Immature natural killer cell (primary cell): ENCODE measurements around the gene FCHO1. TPM values are rescaled to one million over a fixed set of nuclear protein-coding genes. Genes with fewer than 3 reads are reported as not detected.
"Not testable (repeated sequence)": the region's sequence is repeated elsewhere in the genome, so short reads cannot be mapped to it uniquely, and the experiment has no call there.

Experiments used
- DNase-seq, 3 donors: peaks; one replicate each; pipeline ENCODE4 v3.0.0; 2022; ENCODE audit warnings: mixed read lengths in 1 of 3
- H3K27ac Mint-ChIP-seq, 6 donors: one replicate each; pipeline ENCODE4 v1.8.0; 2020; ENCODE audit warnings: mixed read lengths in 6 of 6, mild to moderate bottlenecking in 5 of 6, inconsistent platforms in 4 of 6, moderate library complexity in 3 of 6
- H3K27me3 Mint-ChIP-seq, 3 donors: one replicate each; pipeline ENCODE4 v1.8.0; 2020 to 2021; ENCODE audit warnings: low read depth in 3 of 3, mild to moderate bottlenecking in 3 of 3, mixed read lengths in 3 of 3, moderate library complexity in 3 of 3, inconsistent platforms in 1 of 3
- H3K36me3 Mint-ChIP-seq, 3 donors: one replicate each; pipeline ENCODE4 v1.8.0; 2020; ENCODE audit warnings: mixed read lengths in 3 of 3, inconsistent platforms in 2 of 3, mild to moderate bottlenecking in 2 of 3
- H3K4me1 Mint-ChIP-seq, 2 donors: one replicate each; pipeline ENCODE4 v1.8.0; 2020; ENCODE audit warnings: inconsistent platforms in 2 of 2, mild to moderate bottlenecking in 2 of 2, mixed read lengths in 2 of 2, moderate library complexity in 1 of 2
- H3K4me3 Mint-ChIP-seq, 5 donors: one replicate each; pipeline ENCODE4 v1.8.0; 2020; ENCODE audit warnings: mild to moderate bottlenecking in 5 of 5, mixed read lengths in 5 of 5, inconsistent platforms in 3 of 5, moderate library complexity in 3 of 5
- H3K9me3 Mint-ChIP-seq, 6 donors: one replicate each; pipeline ENCODE4 v1.8.0; 2020; ENCODE audit warnings: mild to moderate bottlenecking in 6 of 6, mixed read lengths in 6 of 6, inconsistent platforms in 4 of 6, moderate library complexity in 3 of 6
- polyA plus RNA-seq, 3 donors: library from polyadenylated mRNA; unstranded; fragments of 300-500 nt; fragmentation: Illumina TruSeq; gene quantifications; one replicate each; pipeline ENCODE4 v1.2.3, GENCODE V29; 2021

FCHO1 gene
- polyA plus RNA-seq, 3 donors from 2014 or later = 2.0 to 27.0 (median 6.7) TPM

DNA sequence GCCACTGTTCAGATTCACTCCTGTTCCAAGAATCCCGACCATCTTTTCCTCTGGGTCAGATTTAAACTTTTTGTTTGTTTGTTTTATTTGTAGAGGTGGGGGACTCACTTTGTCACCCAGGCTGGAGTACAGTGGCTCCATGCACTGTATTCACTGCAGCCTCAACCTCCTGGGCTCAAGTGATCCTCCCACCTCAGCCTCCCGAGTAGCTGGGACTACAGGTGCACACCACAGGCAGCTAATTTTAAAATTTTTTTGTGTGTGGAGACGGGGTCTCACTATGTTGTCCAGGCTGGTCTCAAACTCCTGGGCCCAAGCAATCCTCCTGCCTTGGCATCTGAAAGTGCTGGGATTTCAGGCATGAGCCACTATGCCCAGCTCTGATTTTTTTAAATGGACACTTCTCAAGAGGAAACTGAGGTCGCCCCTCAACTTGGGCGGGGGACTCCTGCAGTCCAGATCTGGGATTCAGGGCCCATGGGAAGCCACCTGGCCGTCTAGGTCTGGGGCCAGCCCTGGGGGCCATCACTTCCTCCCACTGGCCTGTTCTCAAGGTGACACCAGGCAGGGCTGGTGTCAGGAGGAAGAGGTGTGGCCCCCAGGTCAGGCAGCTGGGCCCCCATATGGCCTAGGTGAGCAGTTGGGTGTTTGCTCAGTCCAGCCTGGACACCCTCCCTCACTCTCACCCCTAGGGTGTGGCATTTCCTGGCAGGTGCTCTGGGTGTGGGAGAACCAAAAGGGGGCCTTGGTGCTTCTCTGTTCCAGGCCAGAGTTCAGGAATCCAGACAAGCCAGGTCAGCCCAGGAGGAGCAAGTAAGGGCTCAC is 44.9 kb downstream of the FCHO1 start:
- Mint-ChIP-seq H3K36me3 (no peaks in the 10 kb centered on the region), H3K27ac (no peak overlapping the region), H3K27me3 (peaks cover 10 to 14% (median 10%) of the 10 kb centered on the region in 3 donors), H3K4me1 (peaks cover 4 to 6% of the 10 kb centered on the region in 2 donors), H3K9me3 (no peaks in the 10 kb centered on the region), H3K4me3 (peak overlapping the region in 1 of 5 donors; percentile 30)
- no peak for DNase-seq

DNA sequence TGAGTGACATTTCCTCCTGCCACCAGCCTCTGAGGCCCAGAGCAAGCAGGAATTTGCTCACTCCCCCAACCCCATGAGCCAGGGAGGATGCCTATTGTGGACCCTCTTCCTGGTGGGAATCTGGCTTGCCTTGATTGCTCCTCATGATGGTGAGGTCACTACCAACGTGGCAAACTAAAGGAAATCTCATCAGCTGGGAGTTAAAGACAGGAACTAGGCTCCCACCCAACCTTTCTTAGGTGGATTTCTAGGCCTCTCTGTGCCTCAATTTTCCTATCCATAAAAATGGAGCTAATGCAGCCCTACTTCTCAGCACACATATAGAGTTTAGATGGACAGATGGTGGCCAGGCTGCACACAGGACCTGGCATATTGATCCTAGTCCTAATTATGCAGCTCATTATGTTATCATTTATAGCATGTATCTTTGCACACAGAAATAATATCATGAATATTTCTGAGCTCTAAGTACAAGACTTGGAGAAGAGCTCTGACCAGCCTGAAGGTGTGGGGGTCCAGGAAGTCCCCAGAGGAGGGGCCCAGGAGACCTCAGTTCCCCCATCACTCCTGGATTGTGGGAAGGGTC is 45.7 kb downstream of the FCHO1 start:
- no peak for DNase-seq
- Mint-ChIP-seq H3K27me3 (peaks cover 10 to 14% (median 10%) of the 10 kb centered on the region in 3 donors), H3K4me3 (no peak overlapping the region), H3K27ac (no peak overlapping the region), H3K36me3 (no peaks in the 10 kb centered on the region), H3K9me3 (no peaks in the 10 kb centered on the region), H3K4me1 (peaks cover under 1 to 1% of the 10 kb centered on the region in 2 donors)

- Mint-ChIP-seq H3K27ac (no peak overlapping the region), H3K27me3 (peaks cover 10 to 14% (median 12%) of the 10 kb centered on the region in 3 donors)
Measured at GRCh38 chr19:17797424-17798201, 46.3 kb downstream of the FCHO1 start.

DNA sequence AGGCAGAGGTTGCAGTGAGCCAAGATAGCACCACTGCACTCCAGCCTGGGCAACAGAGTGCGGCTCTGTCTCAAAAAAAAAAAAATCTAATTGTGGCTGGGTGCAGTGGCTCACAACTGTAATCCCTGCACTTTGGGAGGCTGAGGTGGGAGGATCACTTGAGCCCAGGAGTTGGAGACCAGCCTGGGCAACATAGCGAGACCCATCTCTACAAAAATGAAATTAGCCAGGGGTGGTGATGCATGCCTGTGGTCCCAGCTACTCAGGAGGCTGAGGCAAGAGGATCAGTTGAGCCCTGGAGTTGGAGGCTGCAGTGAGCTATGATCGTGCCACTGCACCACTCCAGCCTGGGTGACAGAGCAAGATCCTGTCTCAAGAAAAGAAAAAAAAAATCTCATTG is 47.3 kb downstream of the FCHO1 start:
- H3K27me3 Mint-ChIP-seq = peaks cover 9 to 15% (median 14%) of the 10 kb centered on the region in 3 donors
- not testable (repeated sequence) for H3K9me3 Mint-ChIP-seq, H3K27ac Mint-ChIP-seq, H3K36me3 Mint-ChIP-seq, DNase-seq, H3K4me3 Mint-ChIP-seq
- H3K4me1 Mint-ChIP-seq = peaks cover 13 to 14% of the 10 kb centered on the region in 2 donors

More at GRCh38 chr19:17797424-17798201, 46.3 kb downstream of the FCHO1 start:
- no peak for DNase-seq
- peaks cover 6% of the 10 kb centered on the region in 2 donors for H3K4me1 Mint-ChIP-seq
- no peak overlapping the region for H3K4me3 Mint-ChIP-seq
- H3K36me3 Mint-ChIP-seq = no peaks in the 10 kb centered on the region
- no peaks in the 10 kb centered on the region for H3K9me3 Mint-ChIP-seq

DNA sequence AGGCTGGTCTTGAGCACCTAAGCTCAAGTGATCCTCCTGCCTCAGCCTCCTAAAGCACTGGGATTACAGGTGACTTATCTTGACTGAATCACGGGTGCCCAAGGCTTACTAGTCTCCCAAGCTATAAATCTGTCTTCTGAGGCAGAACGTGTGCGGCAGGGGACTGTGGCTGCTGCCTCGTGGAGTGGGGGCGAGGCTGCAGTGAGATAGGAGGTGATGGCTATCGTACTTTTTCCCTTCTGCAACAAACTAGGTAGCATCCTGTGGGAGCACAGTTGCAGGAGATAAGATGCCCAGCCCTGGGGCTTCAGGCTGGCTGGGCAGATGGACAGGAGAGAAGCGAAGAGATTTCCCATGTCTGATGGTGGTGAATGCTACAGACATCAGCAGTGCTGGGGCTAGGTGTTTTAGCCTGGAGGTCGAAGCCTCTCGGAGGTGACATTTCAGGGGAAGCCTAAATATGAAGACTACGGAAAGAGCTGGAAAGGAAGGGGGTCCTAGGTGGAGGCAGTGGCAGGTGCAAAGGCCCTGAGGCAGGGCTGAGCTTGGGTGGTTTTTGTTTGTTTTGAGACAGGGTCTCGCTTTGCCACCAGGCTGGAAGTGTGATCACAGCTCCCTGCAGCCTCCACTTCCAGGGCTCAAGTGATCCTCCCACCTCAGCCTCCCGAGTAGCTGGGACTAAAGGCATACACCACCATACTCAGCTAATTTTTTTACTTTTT is 51.0 kb downstream of the FCHO1 start:
- Mint-ChIP-seq H3K36me3 (no peaks in the 10 kb centered on the region), H3K27ac (peak overlapping the region in 1 of 6 donors; percentile 45), H3K4me1 (peaks cover 13 to 14% of the 10 kb centered on the region in 2 donors), H3K27me3 (peaks cover 0 to 7% (median 2%) of the 10 kb centered on the region in 3 donors), H3K4me3 (peak overlapping the region in 3 of 5 donors; percentile 19 to 52 (median 34)), H3K9me3 (no peaks in the 10 kb centered on the region)
- no peak for DNase-seq

DNA sequence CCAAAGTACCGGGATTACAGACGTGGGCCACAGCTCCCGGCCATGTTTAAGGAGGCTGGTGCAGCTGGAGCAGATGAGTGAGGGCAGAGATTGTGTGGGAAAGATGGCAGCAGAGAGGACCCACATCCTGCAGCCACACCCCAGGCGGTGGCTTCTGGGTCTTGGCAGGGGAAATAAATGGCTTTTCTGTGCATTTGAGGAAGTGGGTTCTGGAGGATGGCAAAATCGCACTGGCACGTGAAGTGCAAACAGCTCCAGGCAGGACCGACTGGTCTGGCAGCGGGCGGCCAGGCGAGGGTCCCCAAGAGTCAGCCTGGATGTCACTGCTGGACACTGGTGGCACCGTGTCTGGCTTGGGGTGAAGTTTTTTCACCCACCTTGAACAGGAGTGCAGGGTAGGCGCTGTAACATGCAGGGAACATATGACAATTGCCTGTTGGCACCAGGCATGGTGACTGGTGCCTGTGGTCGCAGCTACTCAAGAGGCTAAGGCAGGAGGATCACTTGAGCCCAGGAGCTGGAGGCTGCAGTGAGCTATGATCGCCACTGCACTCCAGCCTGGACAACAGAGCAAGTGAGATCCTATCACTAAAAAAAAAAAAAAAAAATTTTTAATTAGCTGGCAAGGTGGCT is 52.1 kb downstream of the FCHO1 start:
- Mint-ChIP-seq H3K36me3 (no peaks in the 10 kb centered on the region), H3K9me3 (no peaks in the 10 kb centered on the region), H3K27ac (peak overlapping the region in 3 of 6 donors; percentile 12 to 62 (median 49)), H3K4me1 (peaks cover 14 to 15% of the 10 kb centered on the region in 2 donors), H3K27me3 (peaks cover 2 to 7% (median 2%) of the 10 kb centered on the region in 3 donors), H3K4me3 (peak overlapping the region; percentile 25 to 73 (median 58))
- no peak for DNase-seq

GRCh38 chr19:17805427-17805826 is 54.1 kb downstream of the FCHO1 start:
- Mint-ChIP-seq H3K27ac (peak overlapping the region in 3 of 6 donors; percentile 15 to 35 (median 17)), H3K9me3 (no peaks in the 10 kb centered on the region), H3K36me3 (no peaks in the 10 kb centered on the region), H3K4me3 (no peak overlapping the region), H3K4me1 (peaks cover 14 to 15% of the 10 kb centered on the region in 2 donors), H3K27me3 (peaks cover 2 to 7% (median 2%) of the 10 kb centered on the region in 3 donors)
- DNase-seq = no peak

DNA sequence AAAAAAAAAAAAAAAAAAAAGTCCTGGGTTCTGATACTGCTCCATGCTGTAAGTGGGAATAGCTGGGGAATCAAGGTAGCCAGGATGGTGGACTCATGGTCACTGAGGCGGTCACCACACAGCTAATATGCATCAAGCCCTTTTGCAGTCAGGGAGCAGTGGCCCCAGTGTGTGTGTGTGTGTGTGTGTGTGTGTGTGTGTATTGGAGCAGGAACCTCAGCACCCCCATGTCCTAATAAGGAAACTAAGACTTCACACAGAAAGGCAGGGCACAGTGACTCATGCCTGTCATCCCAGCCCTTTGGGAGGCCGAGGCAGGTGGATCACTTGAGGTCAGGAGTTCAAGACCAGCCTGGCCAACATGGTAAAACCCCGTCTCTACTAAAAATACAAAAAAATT is 55.7 kb downstream of the FCHO1 start:
- no peaks in the 10 kb centered on the region for H3K9me3 Mint-ChIP-seq
- no peaks in the 10 kb centered on the region for H3K36me3 Mint-ChIP-seq
- peaks cover 2 to 7% (median 2%) of the 10 kb centered on the region in 3 donors for H3K27me3 Mint-ChIP-seq
- no peak overlapping the region for H3K4me3 Mint-ChIP-seq
- no peak for DNase-seq
- H3K4me1 Mint-ChIP-seq = peaks cover 14 to 15% of the 10 kb centered on the region in 2 donors
- H3K27ac Mint-ChIP-seq = no peak overlapping the region

DNA sequence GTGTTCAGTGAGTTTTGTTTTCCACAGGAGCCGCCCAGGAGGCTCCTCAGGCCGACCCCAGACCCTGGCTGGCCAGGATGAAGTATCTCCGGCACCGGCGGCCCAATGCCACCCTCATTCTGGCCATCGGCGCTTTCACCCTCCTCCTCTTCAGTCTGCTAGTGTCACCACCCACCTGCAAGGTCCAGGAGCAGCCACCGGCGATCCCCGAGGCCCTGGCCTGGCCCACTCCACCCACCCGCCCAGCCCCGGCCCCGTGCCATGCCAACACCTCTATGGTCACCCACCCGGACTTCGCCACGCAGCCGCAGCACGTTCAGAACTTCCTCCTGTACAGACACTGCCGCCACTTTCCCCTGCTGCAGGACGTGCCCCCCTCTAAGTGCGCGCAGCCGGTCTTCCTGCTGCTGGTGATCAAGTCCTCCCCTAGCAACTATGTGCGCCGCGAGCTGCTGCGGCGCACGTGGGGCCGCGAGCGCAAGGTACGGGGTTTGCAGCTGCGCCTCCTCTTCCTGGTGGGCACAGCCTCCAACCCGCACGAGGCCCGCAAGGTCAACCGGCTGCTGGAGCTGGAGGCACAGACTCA is 56.5 kb downstream of the FCHO1 start:
- Mint-ChIP-seq H3K4me3 (peak overlapping the region in 3 of 5 donors; percentile 40 to 63 (median 51)), H3K9me3 (no peaks in the 10 kb centered on the region), H3K27me3 (peaks cover 2 to 5% (median 2%) of the 10 kb centered on the region in 3 donors), H3K4me1 (peaks cover 8 to 10% of the 10 kb centered on the region in 2 donors), H3K27ac (no peak overlapping the region), H3K36me3 (no peaks in the 10 kb centered on the region)
- DNase-seq = no peak

DNA sequence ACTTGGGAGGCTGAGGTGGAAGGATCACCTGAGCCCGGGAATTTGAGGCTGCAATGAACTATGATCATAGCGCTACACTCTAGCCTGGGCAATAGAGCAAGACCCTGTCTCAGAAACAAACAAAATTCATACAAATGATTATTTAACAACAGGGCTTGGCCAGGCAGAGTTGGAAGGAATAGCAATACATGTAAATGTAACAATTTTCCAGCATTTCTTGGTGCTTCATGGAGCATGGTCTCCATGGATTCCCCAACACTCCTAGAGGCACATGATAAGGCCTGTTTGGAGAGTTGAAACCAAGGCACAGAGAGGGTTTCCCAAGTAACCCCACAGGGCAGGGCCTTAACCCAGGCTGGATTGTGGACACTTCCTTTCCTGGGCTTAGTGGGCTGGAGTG is 59.8 kb downstream of the FCHO1 start:
- H3K4me1 Mint-ChIP-seq = peaks cover 0 to 2% of the 10 kb centered on the region in 2 donors
- H3K4me3 Mint-ChIP-seq = no peak overlapping the region
- H3K36me3 Mint-ChIP-seq = no peaks in the 10 kb centered on the region
- H3K27me3 Mint-ChIP-seq = peaks cover 0 to 2% (median 2%) of the 10 kb centered on the region in 3 donors
- no peak for DNase-seq
- no peak overlapping the region for H3K27ac Mint-ChIP-seq
- H3K9me3 Mint-ChIP-seq = no peaks in the 10 kb centered on the region

GRCh38 chr19:17811681-17812080 is 60.4 kb downstream of the FCHO1 start:
- Mint-ChIP-seq H3K36me3 (no peaks in the 10 kb centered on the region), H3K27ac (no peak overlapping the region), H3K27me3 (peaks cover 0 to 2% (median 0%) of the 10 kb centered on the region in 3 donors), H3K4me3 (no peak overlapping the region), H3K9me3 (no peaks in the 10 kb centered on the region), H3K4me1 (peaks cover 0 to 2% of the 10 kb centered on the region in 2 donors)
- no peak for DNase-seq

- Mint-ChIP-seq H3K4me3 (no peak overlapping the region), H3K9me3 (no peaks in the 10 kb centered on the region), H3K27me3 (peaks cover 0 to 2% (median 0%) of the 10 kb centered on the region in 3 donors), H3K4me1 (peaks cover 0 to 2% of the 10 kb centered on the region in 2 donors), H3K36me3 (no peaks in the 10 kb centered on the region), H3K27ac (no peak overlapping the region)
- DNase-seq = no peak
Measured at GRCh38 chr19:17812099-17812498, 60.8 kb downstream of the FCHO1 start.
